Left renal pelvis (tissue), 4 donors: ENCODE data around the gene TMEM63B. TPM values are rescaled to one million over a fixed set of nuclear protein-coding genes. Genes with fewer than 3 reads are reported as not detected.

Source experiments
- polyA plus RNA-seq, 4 donors: library from polyadenylated mRNA; unstranded; fragments of 120-200 nt; gene quantifications; one replicate each; pipeline ENCODE4 v1.2.1, GENCODE V29; 2013; ENCODE audit not compliant: insufficient read length in 4 of 4

TMEM63B gene
- polyA plus RNA-seq, 4 donors = 23.9 to 37.9 (median 31.3) TPM

Other genes with a start within 250 kb of the TMEM63B start
- gene MRPL14, start 102 bp upstream of the TMEM63B start, polyA plus RNA-seq = 10 to 100 TPM; 37.0 to 44.0 (median 38.1) TPM
- under 1 TPM in 3 of 4 donors, not detected in 1; 0.07 to 0.37 (median 0.08) TPM for gene CAPN11, start 31.3 kb downstream of the TMEM63B start, polyA plus RNA-seq
- gene MYMX, start 89.4 kb downstream of the TMEM63B start, polyA plus RNA-seq = 1 to 10 TPM in 2 of 4 donors, under 1 TPM in 2; 0.33 to 1.2 (median 0.83) TPM
- 10 to 100 TPM; 29.9 to 38.7 (median 34.6) TPM for gene SLC29A1, start 96.0 kb downstream of the TMEM63B start, polyA plus RNA-seq
- gene HSP90AB1, start 119.5 kb downstream of the TMEM63B start, polyA plus RNA-seq = 1,000 to 10,000 TPM; 1,104 to 1,369 (median 1,222) TPM
- 10 to 100 TPM; 51.5 to 57.5 (median 54.1) TPM for gene SLC35B2, start 130.0 kb downstream of the TMEM63B start, polyA plus RNA-seq
- gene NFKBIE, start 138.0 kb downstream of the TMEM63B start, polyA plus RNA-seq = 10 to 100 TPM in 3 of 4 donors, 1 to 10 TPM in 1; 6.2 to 11.9 (median 10.6) TPM
- 1 to 10 TPM in 3 of 4 donors, under 1 TPM in 1; 0.62 to 1.5 (median 1.1) TPM for gene TMEM151B, start 142.9 kb downstream of the TMEM63B start, polyA plus RNA-seq
- 10 to 100 TPM; 11.1 to 21.8 (median 14.5) TPM for gene AARS2, start 185.8 kb downstream of the TMEM63B start, polyA plus RNA-seq
- gene SPATS1, start 215.1 kb downstream of the TMEM63B start, polyA plus RNA-seq = not detected